Gastrocnemius medialis (tissue), 4 donors: ENCODE results near the gene LRRC27. TPM values are rescaled to one million over a fixed set of nuclear protein-coding genes. Genes with fewer than 3 reads are reported as not detected.
"Not testable (repeated sequence)": the region's sequence is repeated elsewhere in the genome, so short reads cannot be mapped to it uniquely, and the experiment has no call there.

Experiments used
- ATAC-seq, 2 donors: fragments of 150-250 bp; one replicate each; pipeline ENCODE4 v1.9.1; 2016
- DNase-seq, 2 donors: peaks; one replicate each; pipeline ENCODE4 v3.0.0-alpha.2; 2019
- H3K27ac ChIP-seq, 4 donors: fragments of 200-600 bp; sonication (generic); 1 replicate in 1 of 4; 2 replicates in 3 of 4; pipeline ENCODE4 v1.5.1; 2016 to 2018; ENCODE audit warnings: mild to moderate bottlenecking in 2 of 4, moderate library complexity in 1 of 4
- H3K27me3 ChIP-seq, 3 donors: fragments of 200-600 bp; sonication (generic) in 2 of 3; 1 replicate in 1 of 3; 2 replicates in 2 of 3; pipeline versions ENCODE4 v1.5.1 to v1.6.0; 2016 to 2019; ENCODE audit warnings: mild to moderate bottlenecking in 1 of 3, moderate library complexity in 1 of 3
- H3K36me3 ChIP-seq, 2 donors: fragments of 200-600 bp; sonication (generic) in 1 of 2; one replicate each; pipeline ENCODE4 v1.5.1; 2017 to 2018
- H3K4me1 ChIP-seq, 2 donors: fragments of 200-600 bp; sonication (generic) in 1 of 2; one replicate each; pipeline ENCODE4 v1.5.1; 2016 to 2017; ENCODE audit warnings: mild to moderate bottlenecking in 2 of 2
- H3K4me3 ChIP-seq, 4 donors: fragments of 200-600 bp; sonication (generic) in 3 of 4; 1 replicate in 1 of 4; 2 replicates in 3 of 4; pipeline ENCODE4 v1.5.1; 2016 to 2019; ENCODE audit warnings: mild to moderate bottlenecking in 2 of 4
- H3K9me3 ChIP-seq, 3 donors: fragments of 200-600 bp; sonication (generic) in 2 of 3; 1 replicate in 1 of 3; 2 replicates in 2 of 3; pipeline ENCODE4 v1.5.1; 2016 to 2019
- POLR2A ChIP-seq, 2 donors: fragments of 450-650 bp; IDR thresholded peaks; one replicate each; pipeline ENCODE4 v1.6.1; 2017; ENCODE audit warnings: antibody characterized with exemption in 2 of 2, mild to moderate bottlenecking in 2 of 2, moderate library complexity in 2 of 2
- in situ Hi-C, 4 donors: fragments of 200-750 bp; cut with MboI; loops; one replicate each; pipeline versions ENCODE4 v1.15.0 to v1.8.0; 2017; ENCODE audit warnings: low sequenced_read_pairs in 4 of 4
- intact Hi-C: fragments of 100-400 bp; cut with DNase I; formaldehyde crosslinking; loops from one replicate; pipeline ENCODE4 v1.15.1; 2023; ENCODE audit warnings: low total_unique reads
- total RNA-seq, 4 donors: library from RNA; depleted of rRNA; stranded (reverse); fragments of >200 nt; gene quantifications; one replicate each; pipeline versions ENCODE4 v1.1.0 to v1.2.3, GENCODE V29; 2016
- TF ChIP-seq, protein P1 (sequence below), 5 experiments: fragments of 450-650 bp in 3 of 5; fragments of 200-600 bp in 2 of 5; sonication (generic) in 2 of 5; IDR thresholded peaks in 4 of 5; conservative IDR thresholded peaks in 1 of 5; 1 replicate in 4 of 5; 2 replicates in 1 of 5; pipeline ENCODE4 v1.5.1; 2016 to 2019; ENCODE audit warnings: antibody characterized with exemption in 5 of 5, mild to moderate bottlenecking in 3 of 5, moderate library complexity in 3 of 5

Gene LRRC27
- total RNA-seq, 4 donors from 2014 or later, result 1.0 to 7.0 (median 4.1) TPM

- Histone ChIP-seq H3K27me3 (no peaks in the 10 kb centered on the region), H3K4me1 (peaks cover 0 to 7% of the 10 kb centered on the region in 2 donors), H3K27ac (no peak overlapping the region), H3K4me3 (no peak overlapping the region), H3K36me3 (no peaks in the 10 kb centered on the region), H3K9me3 (no peaks in the 10 kb centered on the region)
- in situ Hi-C loops, result no loop called here
- TF ChIP-seq, protein P1, sequence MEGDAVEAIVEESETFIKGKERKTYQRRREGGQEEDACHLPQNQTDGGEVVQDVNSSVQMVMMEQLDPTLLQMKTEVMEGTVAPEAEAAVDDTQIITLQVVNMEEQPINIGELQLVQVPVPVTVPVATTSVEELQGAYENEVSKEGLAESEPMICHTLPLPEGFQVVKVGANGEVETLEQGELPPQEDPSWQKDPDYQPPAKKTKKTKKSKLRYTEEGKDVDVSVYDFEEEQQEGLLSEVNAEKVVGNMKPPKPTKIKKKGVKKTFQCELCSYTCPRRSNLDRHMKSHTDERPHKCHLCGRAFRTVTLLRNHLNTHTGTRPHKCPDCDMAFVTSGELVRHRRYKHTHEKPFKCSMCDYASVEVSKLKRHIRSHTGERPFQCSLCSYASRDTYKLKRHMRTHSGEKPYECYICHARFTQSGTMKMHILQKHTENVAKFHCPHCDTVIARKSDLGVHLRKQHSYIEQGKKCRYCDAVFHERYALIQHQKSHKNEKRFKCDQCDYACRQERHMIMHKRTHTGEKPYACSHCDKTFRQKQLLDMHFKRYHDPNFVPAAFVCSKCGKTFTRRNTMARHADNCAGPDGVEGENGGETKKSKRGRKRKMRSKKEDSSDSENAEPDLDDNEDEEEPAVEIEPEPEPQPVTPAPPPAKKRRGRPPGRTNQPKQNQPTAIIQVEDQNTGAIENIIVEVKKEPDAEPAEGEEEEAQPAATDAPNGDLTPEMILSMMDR (IDR thresholded peaks at IDR 0.05 in 4 of 5, conservative IDR thresholded peaks at IDR 0.05 in 1 of 5), result no peak
- no peak for TF ChIP-seq POLR2A (IDR thresholded peaks at IDR 0.05)
- no peak for ATAC-seq
- DNase-seq, result no peak
- intact Hi-C loops, result no loop called here
Observed at GRCh38 chr10:132313305-132313704, 18.7 kb upstream of the LRRC27 start.

GRCh38 chr10:132313865-132314264 lies 18.1 kb upstream of the LRRC27 start:
- Histone ChIP-seq H3K27ac (no peak overlapping the region), H3K9me3 (no peaks in the 10 kb centered on the region), H3K4me1 (peaks cover 0 to 3% of the 10 kb centered on the region in 2 donors), H3K36me3 (no peaks in the 10 kb centered on the region), H3K27me3 (no peaks in the 10 kb centered on the region), H3K4me3 (no peak overlapping the region)
- intact Hi-C loops, result no loop called here
- in situ Hi-C loops, result no loop called here
- no peak for TF ChIP-seq POLR2A (IDR thresholded peaks at IDR 0.05)
- TF ChIP-seq, protein P1 (IDR thresholded peaks at IDR 0.05 in 4 of 5, conservative IDR thresholded peaks at IDR 0.05 in 1 of 5), result no peak
- DNase-seq, result no peak
- ATAC-seq, result no peak

- H3K4me3 ChIP-seq, result no peak overlapping the region
- no peaks in the 10 kb centered on the region for H3K27me3 ChIP-seq
- no peaks in the 10 kb centered on the region for H3K9me3 ChIP-seq
- intact Hi-C loops (no loop called here), in situ Hi-C loops (no loop called here)
- no peaks in the 10 kb centered on the region for H3K4me1 ChIP-seq
- no peak for ATAC-seq
- H3K27ac ChIP-seq, result no peak overlapping the region
- no peak for TF ChIP-seq POLR2A (IDR thresholded peaks at IDR 0.05)
- TF ChIP-seq, protein P1 (IDR thresholded peaks at IDR 0.05 in 4 of 5, conservative IDR thresholded peaks at IDR 0.05 in 1 of 5), result no peak
- H3K36me3 ChIP-seq, result no peaks in the 10 kb centered on the region
- DNase-seq, result no peak
Observed at GRCh38 chr10:132314336-132314735, 17.7 kb upstream of the LRRC27 start.

DNA sequence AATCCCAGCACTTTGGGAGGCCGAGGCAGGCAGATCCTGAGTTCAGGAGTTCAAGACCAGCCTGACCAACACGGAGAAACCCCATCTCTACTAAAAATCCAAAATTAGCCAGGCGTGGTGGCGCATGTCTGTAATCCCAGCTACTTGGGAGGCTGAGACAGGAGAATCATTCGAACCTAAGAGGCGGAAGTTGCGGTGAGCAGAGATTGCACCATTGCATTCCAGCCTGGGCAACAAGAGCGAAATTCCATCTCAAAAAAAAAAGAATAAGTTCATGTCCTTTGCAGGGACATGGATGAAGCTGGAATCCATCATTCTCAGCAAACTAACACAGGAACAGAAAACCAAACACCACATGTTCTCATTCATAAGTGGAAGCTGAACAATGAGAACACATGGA lies 17.1 kb upstream of the LRRC27 start:
- ATAC-seq, in situ Hi-C loops, DNase-seq: not testable (repeated sequence)

GRCh38 chr10:132316133-132316532 lies 15.9 kb upstream of the LRRC27 start:
- Histone ChIP-seq H3K4me1 (peaks cover 3 to 11% of the 10 kb centered on the region in 2 donors), H3K9me3 (no peaks in the 10 kb centered on the region), H3K36me3 (no peaks in the 10 kb centered on the region), H3K27me3 (no peaks in the 10 kb centered on the region), H3K4me3 (no peak overlapping the region), H3K27ac (no peak overlapping the region)
- in situ Hi-C loops (no loop called here), intact Hi-C loops (no loop called here)
- no peak for ATAC-seq
- no peak for TF ChIP-seq POLR2A (IDR thresholded peaks at IDR 0.05)
- TF ChIP-seq, protein P1 (IDR thresholded peaks at IDR 0.05 in 4 of 5, conservative IDR thresholded peaks at IDR 0.05 in 1 of 5), result no peak
- no peak for DNase-seq

More for the DNA sequence above, 17.1 kb upstream of the LRRC27 start:
- intact Hi-C loops, H3K9me3 ChIP-seq, H3K4me1 ChIP-seq, H3K27me3 ChIP-seq, H3K4me3 ChIP-seq, H3K27ac ChIP-seq, H3K36me3 ChIP-seq: not testable (repeated sequence)

DNA sequence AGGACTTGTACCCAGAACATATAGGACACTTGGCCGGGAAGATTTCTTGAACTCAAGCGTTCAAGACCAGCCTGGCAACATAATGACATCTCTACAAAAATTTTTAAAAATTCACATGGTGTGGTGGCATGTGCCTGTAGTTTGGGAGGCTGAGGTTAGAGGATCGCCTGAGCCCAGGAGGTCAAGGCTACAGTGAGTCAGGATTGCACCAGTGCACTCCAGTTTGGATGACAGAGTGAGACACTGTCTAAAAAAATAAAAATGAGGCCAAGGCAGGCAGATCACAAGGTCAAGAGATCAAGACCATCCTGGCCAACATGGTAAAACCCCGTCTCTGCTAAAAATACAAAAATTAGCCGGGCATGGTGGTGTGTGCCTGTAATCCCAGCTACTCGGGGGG lies 14.5 kb upstream of the LRRC27 start:
- H3K4me1 ChIP-seq, result peaks cover 3 to 11% of the 10 kb centered on the region in 2 donors
- H3K4me3 ChIP-seq, intact Hi-C loops, H3K9me3 ChIP-seq, H3K36me3 ChIP-seq, H3K27me3 ChIP-seq, H3K27ac ChIP-seq, ATAC-seq, DNase-seq, in situ Hi-C loops: not testable (repeated sequence)
